Measurements from ENCODE around the gene SCUBE2. TPM values are rescaled to one million over a fixed set of nuclear protein-coding genes. Genes with fewer than 3 reads are reported as not detected.

Gene SCUBE2
- total RNA-seq, 1 donor from 2014 or later = 0.65 TPM

DNA sequence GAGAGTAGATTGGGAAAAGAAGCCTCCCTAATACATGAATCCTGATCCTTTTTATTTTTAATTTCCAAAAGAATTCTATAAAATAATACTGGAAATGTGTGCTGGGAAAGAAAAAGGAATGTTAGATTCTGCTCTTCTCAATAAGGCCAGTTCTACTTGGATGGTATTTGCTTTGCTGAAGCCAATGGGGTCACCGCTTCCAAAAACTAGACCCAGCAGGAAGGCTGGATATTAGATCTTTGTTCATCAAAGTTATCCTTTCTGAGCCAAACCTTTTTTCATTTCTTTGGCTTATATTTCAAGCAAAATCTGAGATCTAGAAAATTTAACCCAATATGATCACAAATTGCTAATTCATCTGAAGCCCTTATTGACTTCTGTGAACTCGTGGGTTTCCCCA lies 41.4 kb downstream of the SCUBE2 start:
- ATAC-seq = no peak
- no peak for DNase-seq (ENCODE audit: low spot score)

DNA sequence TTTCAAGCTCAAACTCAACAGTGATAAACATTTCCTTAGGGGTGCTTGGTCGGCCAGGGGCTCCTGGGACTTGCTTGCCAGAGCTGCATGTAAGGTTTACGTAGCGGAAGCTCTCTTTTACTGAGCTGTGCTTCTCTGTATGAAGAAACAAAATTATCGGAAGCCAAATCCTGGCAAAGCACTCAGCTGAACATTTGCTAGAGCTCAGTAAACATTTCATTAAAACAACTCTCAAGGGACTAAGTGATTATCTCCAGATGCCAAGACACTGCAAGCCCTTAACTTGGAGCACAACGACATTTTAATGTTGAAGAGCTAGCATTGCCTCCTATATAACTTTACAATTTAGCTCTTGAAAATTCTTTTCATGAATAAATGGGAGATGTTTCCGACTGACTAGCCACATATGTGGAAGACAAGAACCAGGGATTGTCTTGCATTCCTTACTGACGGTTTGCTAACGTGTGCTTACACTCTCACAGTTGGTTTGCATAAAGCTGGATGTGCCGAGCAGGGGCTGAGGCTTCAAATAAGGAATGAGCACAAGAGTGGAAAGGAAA lies 43.4 kb downstream of the SCUBE2 start:
- ATAC-seq (no peak), DNase-seq (ENCODE audit: low spot score) (no peak)

DNA sequence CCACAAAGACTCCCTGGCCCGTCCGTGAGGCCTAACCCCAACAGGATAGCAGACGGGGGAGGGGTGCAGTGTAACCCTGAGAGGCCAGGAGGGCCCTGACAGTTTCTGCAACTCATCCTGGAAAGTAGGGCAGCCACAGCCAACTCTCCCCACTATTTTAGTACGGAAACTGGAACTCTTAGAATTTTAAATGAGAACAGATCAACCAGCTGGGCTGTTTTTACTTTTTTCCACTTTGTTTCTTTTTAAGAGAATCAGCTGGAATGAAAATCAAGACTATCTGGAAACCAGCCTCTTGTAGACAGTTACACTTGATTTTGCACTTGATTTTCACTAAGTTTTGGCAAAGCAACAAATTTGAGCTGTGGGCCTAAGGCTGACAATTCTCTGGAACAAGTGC lies 44.9 kb downstream of the SCUBE2 start:
- DNase-seq (ENCODE audit: low spot score) (no peak), ATAC-seq (no peak)

DNA sequence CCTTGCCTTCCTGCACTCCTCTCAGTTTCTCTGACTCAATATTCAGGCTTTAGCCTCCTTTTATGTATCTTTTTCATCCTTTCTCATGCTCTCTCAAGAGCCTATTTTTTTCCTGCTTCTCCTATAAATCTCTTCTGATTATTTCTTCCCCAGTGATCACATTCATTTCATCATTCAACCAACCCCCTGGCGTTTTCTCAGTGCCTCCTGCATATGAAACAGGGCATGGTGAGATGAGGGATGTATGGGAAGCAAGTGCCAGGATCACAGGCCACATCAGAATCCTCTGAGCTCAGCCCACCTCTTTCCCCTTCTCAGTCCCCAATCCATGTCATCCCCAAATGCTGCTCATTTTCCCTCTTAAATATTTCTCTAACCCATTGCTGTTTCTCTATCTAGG lies 48.9 kb downstream of the SCUBE2 start:
- ATAC-seq = no peak
- no peak for DNase-seq (ENCODE audit: low spot score)

DNA sequence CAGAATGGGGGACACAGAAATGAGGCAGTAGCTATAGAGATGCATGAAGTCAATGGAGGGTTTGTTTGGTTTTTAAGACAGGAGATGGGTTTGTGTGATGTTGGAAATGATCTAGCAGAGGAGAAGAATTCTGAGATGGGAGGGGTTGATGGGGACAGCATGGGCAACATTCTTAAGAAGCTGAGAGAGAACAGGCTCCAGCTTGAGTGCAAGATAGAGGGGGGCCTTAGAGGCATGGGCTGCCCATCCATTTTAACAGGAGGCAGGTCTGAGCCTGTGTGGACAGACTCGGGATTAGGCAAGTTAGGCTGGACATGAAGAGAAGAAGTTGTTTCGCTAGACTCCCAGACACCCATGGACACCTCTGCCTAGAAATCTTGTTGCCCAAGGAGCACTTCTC lies 49.7 kb downstream of the SCUBE2 start:
- DNase-seq (ENCODE audit: low spot score) = no peak
- ATAC-seq = no peak

DNA sequence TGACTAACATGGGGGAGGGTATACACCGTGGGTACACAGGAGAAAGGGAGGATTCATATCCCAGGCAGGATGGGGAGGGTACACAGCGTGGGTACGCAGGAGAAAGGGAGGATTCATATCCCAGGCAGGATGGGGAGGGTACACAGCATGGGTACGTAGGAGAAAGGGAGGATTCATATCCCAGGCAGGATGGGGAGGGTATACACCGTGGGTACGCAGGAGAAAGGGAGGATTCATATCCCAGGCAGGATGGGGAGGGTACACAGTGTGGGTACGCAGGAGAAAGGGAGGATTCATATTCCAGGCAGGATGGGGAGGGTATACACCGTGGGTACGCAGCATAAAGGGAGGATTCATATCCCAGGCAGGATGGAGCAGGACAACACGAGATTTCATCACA lies 51.0 kb downstream of the SCUBE2 start:
- no peak for ATAC-seq
- no peak for DNase-seq (ENCODE audit: low spot score)

DNA sequence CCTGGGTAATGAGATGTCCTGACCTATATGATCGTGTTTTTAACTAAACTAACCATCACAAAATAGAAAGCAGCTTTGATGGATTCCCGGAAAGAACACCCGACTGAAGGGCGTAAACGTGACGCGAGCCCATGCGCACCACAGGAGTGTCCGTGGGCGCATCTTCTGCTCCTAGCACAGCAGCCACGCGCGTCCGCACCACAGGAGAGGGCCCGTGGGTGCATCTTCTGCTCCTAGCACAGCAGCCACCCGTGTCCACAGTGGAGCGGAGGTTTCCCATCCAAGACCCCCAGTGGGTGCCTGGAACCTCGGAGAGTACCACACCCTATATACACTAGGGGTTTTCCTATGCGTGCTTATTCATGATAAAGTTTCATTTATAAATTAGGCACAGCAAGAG lies 51.5 kb downstream of the SCUBE2 start:
- no peak for ATAC-seq

DNA sequence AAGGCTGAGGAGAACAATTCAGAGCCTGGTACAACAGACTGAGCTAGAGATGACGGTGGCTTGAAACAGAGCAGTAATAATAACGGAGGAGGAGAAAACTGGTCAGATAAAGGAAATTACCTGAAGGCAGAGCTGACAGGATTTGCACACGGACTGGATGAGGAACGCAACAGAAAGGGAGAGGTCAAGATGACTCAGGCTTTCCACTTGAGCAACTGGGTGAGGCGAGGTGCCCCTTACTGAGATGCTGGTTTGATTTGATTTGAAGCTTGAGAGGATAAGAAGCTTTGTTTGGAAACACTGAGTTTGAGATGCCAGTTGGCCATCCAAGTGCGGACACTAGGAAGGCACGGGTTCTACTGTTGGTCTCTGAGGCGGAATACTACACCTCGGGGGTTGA lies 52.2 kb downstream of the SCUBE2 start:
- ATAC-seq (no peak), DNase-seq (ENCODE audit: low spot score) (no peak)

More for the DNA sequence above, 51.5 kb downstream of the SCUBE2 start:
- DNase-seq (ENCODE audit: low spot score) = no peak

DNA sequence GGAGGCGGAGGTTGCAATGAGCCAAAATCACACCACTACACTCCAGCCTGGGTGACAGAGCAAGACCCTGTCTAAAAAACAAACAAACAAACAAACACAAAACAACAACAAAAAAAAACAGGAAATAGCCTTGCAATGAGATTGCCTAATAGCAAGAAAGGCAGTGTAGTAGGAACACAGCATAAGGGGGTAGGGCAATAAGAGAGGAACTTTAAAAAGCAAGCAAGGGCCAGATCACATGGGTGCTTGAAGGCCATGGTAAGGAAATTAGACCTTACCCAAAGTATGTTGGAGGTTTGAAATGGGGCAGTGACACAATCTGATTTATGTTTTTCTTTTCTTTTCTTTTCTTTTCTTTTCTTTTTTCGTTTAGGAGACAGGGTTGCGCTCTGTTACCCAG lies 52.9 kb downstream of the SCUBE2 start:
- peak; percentile 39 for ATAC-seq
- DNase-seq (ENCODE audit: low spot score) = no peak

DNA sequence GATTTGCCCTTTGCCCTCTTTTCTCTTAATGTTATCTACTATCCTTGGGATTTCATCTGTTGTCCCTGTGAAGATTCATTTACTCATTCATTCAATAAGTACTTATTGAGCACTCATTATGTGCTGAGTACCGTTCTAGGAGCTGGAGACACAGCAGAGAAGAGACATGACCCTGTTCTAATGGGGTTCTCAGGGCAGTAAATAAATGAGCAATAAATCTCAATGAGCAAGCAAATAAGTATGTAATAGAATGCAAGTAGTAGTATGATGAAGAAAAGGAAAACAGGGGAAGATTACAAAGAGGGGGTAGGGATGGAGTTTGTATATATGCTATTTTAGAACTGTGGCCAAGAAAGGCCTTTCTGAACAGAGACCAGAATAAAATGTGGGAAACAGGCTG lies 53.4 kb downstream of the SCUBE2 start:
- no peak for DNase-seq (ENCODE audit: low spot score)
- no peak for ATAC-seq

DNA sequence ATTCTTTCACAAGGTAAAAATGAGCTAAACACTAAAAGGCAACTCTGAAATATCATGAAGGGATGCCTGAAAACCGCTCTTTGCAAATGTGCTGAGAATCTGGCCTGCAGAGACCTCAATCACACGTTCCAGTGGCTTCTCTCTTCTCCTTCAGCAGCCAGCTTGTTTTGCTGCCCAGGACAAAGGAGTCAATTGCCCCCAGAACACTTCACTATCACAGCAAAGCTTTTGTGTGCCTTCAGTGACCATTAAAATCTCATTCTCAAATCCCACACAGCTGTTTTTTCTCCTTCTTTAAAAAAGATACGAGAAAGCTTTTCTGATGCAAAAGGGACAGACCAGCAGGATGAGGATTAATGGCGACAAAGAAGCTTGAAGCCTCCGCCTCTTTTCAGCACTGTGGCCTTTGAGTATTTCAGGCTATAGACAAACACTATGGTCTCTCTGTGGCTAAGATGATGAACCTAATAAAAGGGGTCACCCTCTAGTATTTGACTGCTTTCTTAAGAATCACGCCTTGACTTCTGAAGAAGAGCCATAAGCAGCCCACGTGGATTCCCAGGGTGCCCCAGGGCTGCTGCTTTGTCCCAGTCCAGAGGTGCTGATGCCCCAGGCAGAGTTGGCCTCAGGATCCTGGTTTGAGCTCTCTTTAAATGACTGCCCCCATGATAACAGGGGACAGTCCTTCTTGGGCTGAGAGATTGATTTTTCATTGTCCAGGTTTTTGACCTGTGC lies 54.2 kb downstream of the SCUBE2 start:
- DNase-seq (ENCODE audit: low spot score) = no peak

DNA sequence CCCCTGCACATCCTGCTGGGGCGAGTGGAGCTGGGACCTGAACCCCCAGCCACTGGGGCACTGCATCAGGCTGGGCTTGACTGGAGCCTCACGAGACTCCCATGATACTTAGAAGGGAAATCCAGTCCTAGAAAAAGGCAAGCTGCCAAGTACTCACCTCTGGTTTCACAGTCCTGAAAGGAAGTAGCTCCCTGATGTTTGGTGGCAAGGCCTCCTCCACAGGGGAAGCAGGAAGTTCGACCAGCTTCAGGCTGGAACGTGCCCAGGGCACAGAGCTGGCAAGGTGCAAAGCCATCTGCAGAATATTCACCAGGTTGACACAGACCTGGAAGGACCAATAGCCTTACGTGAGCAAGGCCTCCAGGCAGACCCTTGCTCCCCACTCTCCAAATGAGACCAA lies 60.8 kb downstream of the SCUBE2 start:
- no peak for ATAC-seq
- no peak for DNase-seq (ENCODE audit: low spot score)

More for the DNA sequence above, 54.2 kb downstream of the SCUBE2 start:
- ATAC-seq = no peak

DNA sequence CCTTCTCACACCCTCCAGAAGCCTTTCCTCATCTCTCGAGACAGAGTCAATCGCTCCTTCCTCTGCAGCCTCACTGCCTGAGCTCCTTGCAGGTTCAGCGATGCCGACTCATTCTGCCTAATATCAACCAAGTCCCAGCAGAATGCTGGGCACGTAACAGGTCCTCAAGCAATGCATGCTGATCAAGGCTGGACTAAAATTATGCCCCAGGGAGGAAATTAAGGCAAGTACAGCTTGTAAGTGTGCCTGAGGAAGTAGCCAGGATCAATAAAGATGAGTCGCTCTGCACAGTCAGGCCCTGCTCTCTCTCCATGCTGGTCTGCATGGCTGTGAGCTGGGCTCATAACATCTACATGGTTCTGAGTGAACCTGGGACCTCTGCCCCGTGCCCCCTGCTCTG lies 62.0 kb downstream of the SCUBE2 start:
- ATAC-seq = no peak
- DNase-seq (ENCODE audit: low spot score) = no peak

DNA sequence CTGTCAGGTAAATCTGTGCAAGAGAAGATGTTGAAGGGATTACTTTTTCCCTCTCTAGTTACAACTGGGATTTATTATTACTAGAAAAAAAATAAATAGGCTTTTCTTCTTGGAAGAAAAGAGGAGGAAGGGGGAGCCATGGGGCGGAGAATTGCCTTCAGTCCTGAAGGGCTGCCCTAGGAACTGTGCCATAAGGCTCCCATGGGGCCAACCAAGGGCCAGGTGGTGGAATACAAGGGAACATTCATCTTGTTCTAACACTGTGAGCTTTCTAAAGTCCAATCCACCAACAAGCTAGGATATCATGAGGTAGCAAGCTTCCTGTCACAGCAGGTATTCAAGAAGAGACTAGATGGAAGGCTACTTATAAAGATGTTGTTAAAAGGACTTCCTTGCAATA lies 62.8 kb downstream of the SCUBE2 start:
- DNase-seq (ENCODE audit: low spot score) (no peak), ATAC-seq (no peak)

DNA sequence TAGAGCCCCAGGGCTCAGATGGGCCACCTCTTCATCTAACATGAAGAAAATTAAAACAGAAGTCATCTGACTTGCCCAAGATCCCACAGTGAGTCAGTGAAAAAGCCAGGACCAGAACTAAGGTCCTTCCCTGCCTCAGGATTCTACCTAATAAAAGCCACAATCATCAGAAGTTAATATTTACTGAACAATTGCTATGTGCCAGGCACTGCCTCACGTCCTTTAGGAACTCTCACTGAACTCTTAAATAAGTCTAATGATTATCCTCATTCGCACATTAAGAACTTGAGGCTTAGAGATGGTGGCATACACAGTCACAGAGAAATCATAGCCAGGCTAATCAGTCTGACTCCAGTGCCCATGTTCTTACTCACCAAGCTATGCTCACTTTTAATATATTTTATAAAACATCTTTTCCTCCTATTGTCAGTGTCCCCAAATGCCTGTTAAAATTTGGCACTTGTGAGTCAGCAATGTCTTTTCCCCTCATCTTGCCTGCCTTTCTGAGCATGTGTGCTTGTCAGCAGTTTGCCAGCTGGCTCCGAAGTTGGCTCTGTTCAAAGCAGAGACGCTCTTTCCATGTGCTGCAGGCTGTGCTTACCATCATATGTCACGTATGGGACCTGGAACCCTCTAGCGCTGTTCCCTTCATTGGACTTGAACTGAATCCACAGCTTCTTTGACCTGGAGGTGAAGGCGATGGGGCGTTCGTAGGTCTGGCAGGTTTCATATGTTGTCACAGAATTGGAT lies 66.1 kb downstream of the SCUBE2 start:
- no peak for ATAC-seq
- no peak for DNase-seq (ENCODE audit: low spot score)

DNA sequence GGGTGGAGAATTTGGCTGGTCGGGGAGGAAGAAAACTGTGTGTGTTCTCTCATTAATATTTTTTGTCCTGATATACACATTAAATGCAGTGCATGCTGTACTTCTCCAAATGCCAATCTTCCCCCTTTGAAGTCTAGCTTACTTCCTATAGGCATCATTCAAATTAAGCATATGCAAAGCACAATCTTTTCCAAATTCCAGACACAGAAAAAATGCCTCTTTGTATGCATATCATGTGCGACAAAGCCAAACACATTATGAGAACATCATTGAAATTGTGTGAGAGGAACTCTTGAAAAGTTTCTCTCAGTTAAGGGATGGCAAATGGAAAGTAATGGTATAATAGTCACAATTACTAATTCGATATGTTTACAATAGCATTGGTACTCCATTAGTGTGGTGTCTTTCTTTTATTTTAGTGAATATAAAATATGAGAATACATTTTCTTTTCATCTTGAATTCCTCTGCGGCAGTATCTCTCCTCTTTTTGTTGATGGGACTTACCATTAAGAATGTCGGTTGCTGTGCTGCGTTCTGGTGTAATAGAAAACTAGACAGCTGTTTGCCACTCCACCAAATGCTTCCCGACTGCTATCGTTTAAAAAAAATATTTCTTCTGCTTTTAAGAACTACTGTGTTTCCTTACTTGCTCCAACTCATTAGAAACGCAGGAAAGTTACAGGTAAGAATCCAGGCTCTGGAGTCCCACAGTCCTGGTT lies 68.3 kb downstream of the SCUBE2 start:
- DNase-seq (ENCODE audit: low spot score) = no peak
- ATAC-seq = no peak

DNA sequence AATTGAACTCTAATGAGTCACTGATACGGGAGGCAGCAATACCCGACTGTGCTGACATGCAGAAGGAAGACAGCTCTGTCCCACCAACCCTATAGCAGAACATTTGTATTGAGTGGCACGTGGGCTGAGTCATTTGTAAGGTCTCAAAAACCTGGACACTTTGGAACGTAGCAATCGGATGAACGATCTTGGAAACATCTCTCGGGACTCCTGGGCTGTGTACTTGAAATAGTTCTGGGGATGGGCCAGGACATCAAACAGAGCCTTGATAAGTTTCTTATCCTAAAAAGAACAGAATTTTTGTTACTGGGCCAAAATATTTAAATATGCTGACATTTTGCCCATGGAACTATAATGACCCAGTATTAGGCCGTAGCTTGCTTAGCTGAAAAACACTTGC lies 70.5 kb downstream of the SCUBE2 start:
- no peak for ATAC-seq
- DNase-seq (ENCODE audit: low spot score) = no peak

DNA sequence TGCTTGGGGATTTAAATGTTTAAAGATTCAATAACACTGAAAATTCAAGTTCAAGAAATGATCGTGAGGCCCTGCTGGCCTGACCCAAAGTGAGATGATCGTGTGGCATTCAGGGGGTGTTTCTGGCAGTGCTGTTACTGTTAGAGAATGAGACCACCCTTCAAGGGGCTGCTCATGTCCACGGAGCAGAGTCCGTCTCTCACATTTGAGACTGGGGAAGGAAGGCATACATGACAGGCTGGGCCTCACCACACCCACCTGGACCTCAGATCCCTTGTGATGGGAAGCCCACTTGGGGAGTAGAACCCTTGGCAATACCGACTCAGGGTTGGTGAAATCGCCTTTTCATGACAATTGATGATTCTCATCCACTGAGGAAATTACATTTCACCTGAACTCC lies 71.5 kb downstream of the SCUBE2 start:
- ATAC-seq (no peak), DNase-seq (ENCODE audit: low spot score) (no peak)

DNA sequence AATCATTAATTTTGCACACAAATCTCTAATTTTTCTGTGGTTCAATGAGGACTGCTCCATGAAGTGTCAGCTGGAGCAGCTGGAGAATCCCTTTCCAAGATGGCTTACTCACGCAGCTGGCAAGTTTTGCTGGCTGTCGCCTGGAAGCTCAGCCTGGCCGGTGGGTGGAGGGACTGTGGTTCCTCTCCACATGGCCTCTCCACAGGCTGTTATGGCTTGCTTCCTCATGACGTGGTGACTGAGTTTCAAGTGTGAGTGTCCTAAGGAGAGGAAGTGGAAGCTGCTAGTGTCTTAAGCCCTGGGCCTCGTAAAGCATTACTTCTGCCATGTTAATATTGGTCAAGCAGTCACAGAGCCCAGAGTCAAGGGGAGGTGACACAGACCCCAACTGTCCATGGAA lies 73.6 kb downstream of the SCUBE2 start:
- ATAC-seq (peak; percentile 36), DNase-seq (ENCODE audit: low spot score) (no peak)

DNA sequence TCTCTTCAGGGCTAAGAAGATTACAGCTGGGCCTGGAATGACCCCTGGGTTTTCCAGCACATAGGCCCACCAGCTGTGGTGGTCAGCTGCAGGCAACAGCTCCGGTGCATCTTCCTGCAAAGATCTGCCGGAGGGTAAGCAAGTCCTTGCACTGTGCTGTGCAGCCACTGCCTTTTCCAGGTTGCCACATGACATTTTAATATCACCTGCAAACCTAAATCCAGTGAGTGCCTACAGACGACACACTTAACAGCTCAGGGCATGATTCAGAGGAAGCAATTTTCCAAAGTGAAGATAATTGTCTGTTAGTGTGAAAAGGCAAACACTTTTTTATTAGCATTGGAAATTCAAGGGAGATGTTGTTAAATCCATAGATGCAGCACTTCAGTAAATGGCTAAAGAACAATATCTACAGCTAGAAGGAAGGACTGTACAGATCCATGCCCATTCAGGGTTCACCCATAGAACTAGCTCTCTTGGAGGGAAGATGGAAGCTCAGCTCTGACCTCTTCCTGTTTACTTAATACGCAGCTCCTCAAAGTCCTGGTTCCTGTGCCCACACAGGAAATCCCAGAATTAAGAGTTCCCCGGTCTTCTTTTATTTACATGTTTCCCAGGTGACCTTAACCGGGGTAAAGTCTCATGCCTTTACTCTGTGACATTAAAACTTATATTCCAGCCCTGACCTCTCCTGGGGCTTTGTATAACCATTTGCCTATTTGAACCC lies 74.3 kb downstream of the SCUBE2 start:
- DNase-seq (ENCODE audit: low spot score) (no peak), ATAC-seq (no peak)

DNA sequence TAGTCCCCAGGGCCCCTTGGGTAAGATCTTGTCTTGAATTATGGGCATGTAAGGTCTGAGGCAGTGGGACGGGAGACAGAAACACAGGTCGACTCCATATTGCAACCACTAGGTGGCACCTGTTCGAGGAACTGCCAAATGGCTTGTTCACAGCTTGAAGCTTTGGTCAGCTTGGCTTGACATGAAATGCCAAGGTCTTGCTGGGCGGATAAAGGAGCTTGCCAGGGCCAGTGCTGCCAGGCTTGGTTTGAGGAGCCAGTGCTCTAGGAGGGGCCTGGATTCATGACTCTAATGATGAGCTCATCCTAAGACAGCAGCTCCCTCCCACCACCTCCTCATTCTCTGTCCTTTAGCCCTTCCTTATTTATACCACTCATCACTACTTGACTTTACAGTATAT lies 75.7 kb downstream of the SCUBE2 start:
- ATAC-seq = peak; percentile 98
- peak; percentile 64 for DNase-seq (ENCODE audit: low spot score)

Data from left lobe of liver (tissue), 2 donors.